SK-N-SH (cell line): Measurements from ENCODE around the gene EXOC1L. TPM values are rescaled to one million over a fixed set of nuclear protein-coding genes. Genes with fewer than 3 reads are reported as not detected.

ENCODE experiments used
- CTCF ChIA-PET: fragments of 300-600, 350-600 bp; formaldehyde crosslinking; extraction: SDS; loops from one replicate; lab custom pipeline; 2021; lab: Yijun Ruan, JAX
- POLR2A ChIA-PET: fragments of 350-600 bp; sonication (Branson Sonifier 250); formaldehyde crosslinking; extraction: SDS; loops from one replicate; lab custom pipeline; 2020; ENCODE audit warnings: antibody characterized with exemption, inconsistent platforms; lab: Yijun Ruan, JAX
- DNase-seq: peaks from one replicate; pipeline ENCODE4 v3.0.0; 2012
- H2AFZ ChIP-seq: fragments of 200-600 bp; sonication (generic); 2 replicates; pipeline ENCODE4 v1.8.1; 2016; ENCODE audit warnings: antibody characterized with exemption, mild to moderate bottlenecking, low read depth
- H3F3A ChIP-seq: fragments of 200-600 bp; sonication (generic); replicated peaks from 2 replicates; pipeline ENCODE3; 2016; ENCODE audit warnings: antibody characterized with exemption, mild to moderate bottlenecking; ENCODE audit not compliant: insufficient read depth
- H3K27ac ChIP-seq, 2 experiments: fragments of 200-500 bp in 1 of 2; fragments of 200-600 bp in 1 of 2; sonication (Bioruptor generic) in 1 of 2; sonication (generic), shearing (Covaris generic) in 1 of 2; 2 replicates each; pipeline versions ENCODE4 v1.5.1 to v1.6.1; 2014 to 2016; ENCODE audit warnings: low read depth in 2 of 2, inconsistent platforms in 1 of 2, low read length in 1 of 2, mild to moderate bottlenecking in 1 of 2, mixed read lengths in 1 of 2
- H3K27me3 ChIP-seq: fragments of 200-600 bp; sonication (generic), shearing (Covaris generic); 2 replicates; pipeline ENCODE4 v1.6.1; 2016; ENCODE audit warnings: mixed run types; ENCODE audit not compliant: insufficient read depth
- H3K36me3 ChIP-seq, 2 experiments: fragments of 200-500 bp in 1 of 2; fragments of 200-600 bp in 1 of 2; sonication (Bioruptor generic) in 1 of 2; sonication (generic) in 1 of 2; replicated peaks in 1 of 2; 2 replicates each; pipeline versions ENCODE3 to v1.5.1; 2014 to 2016; ENCODE audit warnings: low read length in 1 of 2, mild to moderate bottlenecking in 1 of 2; ENCODE audit not compliant: insufficient read depth in 2 of 2, control insufficient read depth in 1 of 2
- H3K4me1 ChIP-seq, 2 experiments: fragments of 200-500 bp in 1 of 2; fragments of 200-600 bp in 1 of 2; sonication (Bioruptor generic) in 1 of 2; sonication (generic), shearing (Covaris generic) in 1 of 2; 2 replicates each; pipeline versions ENCODE4 v1.5.1 to v1.6.1; 2014 to 2016; ENCODE audit warnings: low read depth in 1 of 2, low read length in 1 of 2, mixed run types in 1 of 2; ENCODE audit not compliant: insufficient read depth in 2 of 2, control insufficient read depth in 1 of 2
- H3K4me2 ChIP-seq: fragments of 200-600 bp; sonication (generic), shearing (Covaris generic); 2 replicates; pipeline ENCODE4 v1.6.1; 2017; ENCODE audit warnings: mixed run types
- H3K4me3 ChIP-seq, 2 experiments: fragments of 200-500 bp in 1 of 2; fragments of 200-600 bp in 1 of 2; sonication (Bioruptor generic) in 1 of 2; sonication (generic), shearing (Covaris generic) in 1 of 2; 2 replicates each; pipeline versions ENCODE4 v1.5.1 to v1.8.1; 2014 to 2016; ENCODE audit warnings: low read depth in 2 of 2, inconsistent platforms in 1 of 2, low read length in 1 of 2, mild to moderate bottlenecking in 1 of 2, mixed read lengths in 1 of 2, moderate library complexity in 1 of 2
- H3K79me2 ChIP-seq: fragments of 200-600 bp; sonication (generic); 2 replicates; pipeline ENCODE4 v1.8.1; 2017; ENCODE audit warnings: mild to moderate bottlenecking; ENCODE audit not compliant: insufficient read depth
- H3K9ac ChIP-seq: fragments of 200-600 bp; sonication (generic); 2 replicates; pipeline ENCODE4 v1.6.1; 2017; ENCODE audit warnings: mixed run types
- H3K9me2 ChIP-seq: fragments of 200-600 bp; sonication (generic); 2 replicates; pipeline ENCODE4 v1.6.1; 2017; ENCODE audit warnings: mixed run types
- H3K9me3 ChIP-seq: fragments of 200-600 bp; sonication (generic); 2 replicates; pipeline ENCODE4 v1.6.1; 2017; ENCODE audit warnings: mixed run types, mild to moderate bottlenecking, moderate library complexity
- H4K20me1 ChIP-seq: fragments of 200-600 bp; sonication (generic); 2 replicates; pipeline ENCODE4 v1.6.1; 2017; ENCODE audit warnings: mild to moderate bottlenecking, mixed run types; ENCODE audit not compliant: insufficient read depth
- CHD2 ChIP-seq: fragments of 150-350 bp; IDR thresholded peaks from 2 replicates; pipeline ENCODE4 v1.6.1; 2018; ENCODE audit warnings: low read length; ENCODE audit not compliant: partially characterized antibody
- ELF1 ChIP-seq: IDR thresholded peaks from 2 replicates; pipeline ENCODE4 v1.4.0; 2012
- FOXM1 ChIP-seq: IDR thresholded peaks from 2 replicates; pipeline ENCODE4 v1.4.0; 2012; ENCODE audit warnings: low read depth, mild to moderate bottlenecking
- GABPA ChIP-seq: IDR thresholded peaks from 2 replicates; pipeline ENCODE4 v1.4.0; 2012; ENCODE audit warnings: low read depth, mild to moderate bottlenecking
- MAX ChIP-seq: IDR thresholded peaks from 2 replicates; pipeline ENCODE4 v1.4.0; 2012; ENCODE audit warnings: low read depth
- MXI1 ChIP-seq: IDR thresholded peaks from 2 replicates; pipeline ENCODE4 v1.6.1; 2012; ENCODE audit warnings: mild to moderate bottlenecking, low read depth, low read length, improper control_type of control experiment
- POLR2AphosphoS5 ChIP-seq: IDR thresholded peaks from 2 replicates; pipeline ENCODE4 v1.6.1; 2012; ENCODE audit warnings: low read depth, low read length
- RCOR1 ChIP-seq: fragments of 150-350 bp; IDR thresholded peaks from 2 replicates; pipeline ENCODE4 v1.6.1; 2017; ENCODE audit warnings: antibody characterized with exemption, low read length
- REST ChIP-seq: IDR thresholded peaks from 2 replicates; pipeline ENCODE4 v1.6.1; 2012; ENCODE audit warnings: mild to moderate bottlenecking, low read depth, low read length, moderate library complexity
- RXRA ChIP-seq: IDR thresholded peaks from 2 replicates; pipeline ENCODE4 v1.4.0; 2012; ENCODE audit warnings: low read depth, mild to moderate bottlenecking, borderline replicate concordance
- TAF1 ChIP-seq: IDR thresholded peaks from 2 replicates; pipeline ENCODE4 v1.6.1; 2012; ENCODE audit warnings: low read depth, mild to moderate bottlenecking, low read length, moderate library complexity, borderline replicate concordance
- USF1 ChIP-seq: IDR thresholded peaks from 2 replicates; pipeline ENCODE4 v1.4.0; 2012; ENCODE audit warnings: low read depth, borderline replicate concordance
- USF2 ChIP-seq: fragments of 150-350 bp; IDR thresholded peaks from 2 replicates; pipeline ENCODE4 v1.6.1; 2017; ENCODE audit warnings: antibody characterized with exemption, low read length, low read depth, borderline replicate concordance
- WGBS: methylation state at CpG from one replicate; pipeline ENCODE4 v1.1.6; 2017; ENCODE audit warnings: low lambda C conversion rate; 5-methylcytosine and 5-hydroxymethylcytosine counted together
- polyA plus RNA-seq, 3 experiments: library from polyadenylated mRNA; depleted of rRNA; stranded (reverse); fragments of >200 nt; gene quantifications; 2 replicates each; pipeline ENCODE4 v1.2.3, GENCODE V29; 2012

Gene EXOC1L
- polyA plus RNA-seq, 1 of the 3 experiments (the other 2 are of a cell fraction) = not detected

- Histone ChIP-seq H3K9me2 (no peaks in the 10 kb centered on the region), H3K9me3 (no peaks in the 10 kb centered on the region), H3K4me3 (peak within 1 kb of the TSS; percentile 97 to 99), H2AFZ (peak within 1 kb of the TSS; percentile 91), H3K9ac (peak within 1 kb of the TSS; percentile 90), H3K27me3 (no peaks in the 10 kb centered on the region), H3F3A (no peaks in the 10 kb centered on the region), H3K36me3 (peaks cover 5 to 13% of the 10 kb centered on the region in 2 experiments), H4K20me1 (no peaks in the 10 kb centered on the region), H3K4me1 (peaks cover 0 to 7% of the 10 kb centered on the region in 2 experiments; a peak in 2 of 4 replicates), H3K79me2 (peaks cover 48% of the 10 kb centered on the region), H3K4me2 (peak within 1 kb of the TSS; percentile 77), H3K27ac (peak within 1 kb of the TSS; percentile 82 to 86)
- under 1% methylated on average over 24 of the region's 50 CpGs for WGBS
- peak; percentile 92 for DNase-seq
- CTCF ChIA-PET = interaction anchor here (0.6 to 3.1 kb wide), 3 partner anchors 9 to 468 kb away, joined by 3 to 21 read pairs (median 12); no protein-coding TSS in a partner anchor
- no peak for TF ChIP-seq FOXM1
- TF ChIP-seq ELF1 = peak; percentile 99
- peak; percentile 84 for TF ChIP-seq POLR2AphosphoS5
- no peak for TF ChIP-seq RXRA
- peak; percentile 72 for TF ChIP-seq CHD2
- peak; percentile 98 for TF ChIP-seq USF1
- TF ChIP-seq REST = no peak
- peak; percentile 86 for TF ChIP-seq USF2
- peak; percentile 89 for TF ChIP-seq MXI1
- TF ChIP-seq TAF1 = peak; percentile 75
- peak; percentile 97 for TF ChIP-seq GABPA
- TF ChIP-seq RCOR1 = 0 out of 2 replicates have a peak, but pooled peaks have one; percentile 7
- peak; percentile 60 for TF ChIP-seq MAX
- POLR2A ChIA-PET = interaction anchor here (2.0 kb wide), 1 partner anchor 308 kb away, joined by 7 read pairs; the partner anchor contains the start of gene CLOCK
Observed at GRCh38 chr4:55853484-55854046, 34.0 kb downstream of the EXOC1L start, which contains the start of gene EXOC1. Gene EXOC1, plus strand, starts transcription at chr4:55853648. Its CDS starts 4,676 bp downstream, at chr4:55858324.
